NCI-H1694 treated with DMSO at 0.1 percent for 48 hours (cell line): ENCODE data around the gene DYNC1H1.

Experiments used
- DNase-seq: peaks from one replicate; lab custom pipeline; 2025; lab: John Stamatoyannopoulos, UW

DYNC1H1 gene

GRCh38 chr14:102088012-102088792 lies 123.8 kb downstream of the DYNC1H1 start:
- no peak for DNase-seq

- DNase-seq: no peak
These were observed 125.4 kb downstream of the DYNC1H1 start for GRCh38 chr14:102089621-102090343.

DNA sequence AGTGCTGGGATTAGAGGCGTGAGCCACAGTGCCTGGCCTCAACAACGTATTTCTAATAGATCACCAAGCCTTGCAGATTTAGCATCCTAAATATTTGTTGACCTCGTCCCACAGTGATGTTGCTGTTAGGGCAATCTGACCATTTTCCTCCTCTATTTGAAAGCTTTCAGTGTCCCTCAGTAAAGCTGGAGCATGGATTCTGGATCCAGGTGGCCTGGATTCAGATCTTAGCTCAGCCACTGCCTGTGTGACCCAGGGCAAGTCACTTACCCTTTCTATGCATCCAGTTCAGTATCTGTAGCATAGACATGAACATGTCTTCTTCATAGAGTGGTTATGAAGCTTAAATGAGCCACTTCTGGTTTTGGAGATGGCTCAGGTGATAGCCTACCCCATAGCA lies 126.3 kb downstream of the DYNC1H1 start:
- DNase-seq: no peak

GRCh38 chr14:102092806-102093205 lies 128.4 kb downstream of the DYNC1H1 start:
- no peak for DNase-seq

- DNase-seq: no peak
These were observed 129.7 kb downstream of the DYNC1H1 start for GRCh38 chr14:102094101-102094500.

DNA sequence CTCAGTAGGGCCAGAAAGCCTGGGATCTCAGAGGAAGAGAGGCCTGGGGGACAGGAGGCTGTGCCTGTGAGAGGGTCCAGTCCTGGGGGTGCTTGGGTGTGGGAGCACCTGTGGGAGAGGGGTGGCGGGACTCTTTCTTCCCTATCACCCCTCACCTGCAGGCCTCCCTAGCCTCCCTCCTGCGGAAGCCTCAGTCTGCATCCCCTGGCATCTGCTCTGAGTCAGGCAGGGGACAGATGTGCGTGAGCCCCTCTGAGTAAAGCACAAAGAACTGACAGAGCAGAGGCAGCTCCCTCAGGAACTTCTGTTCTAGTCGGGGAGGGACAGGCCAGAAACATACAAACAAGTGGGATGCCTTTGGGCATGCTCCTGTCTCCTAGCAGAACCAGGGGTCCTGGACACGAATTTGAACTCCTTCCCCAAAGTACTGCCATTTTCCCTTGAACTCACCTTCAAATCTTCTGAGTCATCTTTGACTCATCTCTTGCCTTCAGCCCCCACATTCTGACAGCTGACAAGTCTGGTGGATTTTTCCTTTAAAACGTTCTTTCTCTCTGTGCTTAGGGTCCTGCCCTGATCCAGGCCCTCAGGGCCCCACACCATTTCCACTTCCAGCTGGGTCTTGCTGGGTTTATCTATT lies 131.0 kb downstream of the DYNC1H1 start:
- DNase-seq: no peak

DNA sequence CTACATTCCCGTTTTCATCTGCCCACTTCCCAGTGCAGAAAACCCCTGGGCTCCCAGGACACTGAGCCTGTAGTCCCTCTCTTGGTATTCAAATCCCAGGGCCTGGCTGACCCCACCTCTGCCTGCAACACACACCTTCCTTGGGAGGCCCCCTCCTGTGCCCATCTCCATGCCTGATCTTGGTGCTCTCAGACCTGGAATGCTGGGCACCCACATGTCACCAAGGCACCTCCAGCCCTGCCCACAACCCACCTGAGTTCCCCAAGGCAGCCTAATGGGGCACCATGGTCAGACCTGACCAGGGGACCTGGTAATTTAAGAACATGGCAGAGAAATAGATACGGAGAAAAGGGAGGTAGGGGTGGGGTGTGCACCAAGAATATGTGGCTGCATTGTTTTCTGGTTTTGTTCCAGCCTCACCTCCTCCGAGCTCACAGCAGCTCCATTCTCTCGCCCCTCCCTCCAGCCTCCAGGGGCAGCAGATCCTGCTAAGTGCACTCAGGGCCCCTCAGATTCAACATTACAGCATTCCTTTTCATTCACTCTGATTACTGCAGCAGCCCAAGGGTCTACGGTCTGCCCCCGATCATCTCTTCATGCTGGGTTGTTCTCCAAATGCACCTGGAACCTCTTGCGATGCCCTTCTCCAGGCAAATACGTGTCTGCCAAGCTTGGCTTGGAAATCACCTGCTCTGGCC lies 131.6 kb downstream of the DYNC1H1 start:
- no peak for DNase-seq

DNA sequence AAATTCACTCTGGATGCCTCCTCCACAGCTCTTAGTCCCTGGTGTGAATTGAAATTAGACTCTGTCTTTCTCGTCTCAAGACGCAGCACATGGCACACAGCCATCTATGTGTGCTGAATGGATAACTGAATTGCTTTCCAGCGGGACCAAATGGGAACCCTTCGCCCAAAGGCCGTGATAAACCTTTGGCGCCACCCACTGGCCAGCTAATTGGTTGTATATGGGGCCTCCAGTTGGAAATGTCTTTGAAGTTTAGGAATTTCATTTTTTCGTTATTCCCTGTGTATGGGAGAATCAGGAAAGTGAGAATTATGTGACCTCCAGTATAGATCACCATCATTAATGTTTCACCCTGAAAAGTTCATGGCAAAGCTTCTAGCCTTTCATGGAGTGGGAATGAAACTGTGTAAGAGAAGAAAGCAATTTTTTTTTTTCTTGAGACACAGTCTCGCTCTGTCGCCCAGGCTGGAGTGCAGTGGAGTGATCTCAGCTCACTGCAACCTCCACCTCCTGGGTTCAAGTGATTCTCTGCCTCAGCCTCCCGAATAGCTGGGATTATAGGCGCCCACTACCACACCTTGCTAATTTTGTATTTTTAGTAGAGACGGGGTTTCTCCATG lies 132.3 kb downstream of the DYNC1H1 start:
- peak; percentile 95 for DNase-seq

DNA sequence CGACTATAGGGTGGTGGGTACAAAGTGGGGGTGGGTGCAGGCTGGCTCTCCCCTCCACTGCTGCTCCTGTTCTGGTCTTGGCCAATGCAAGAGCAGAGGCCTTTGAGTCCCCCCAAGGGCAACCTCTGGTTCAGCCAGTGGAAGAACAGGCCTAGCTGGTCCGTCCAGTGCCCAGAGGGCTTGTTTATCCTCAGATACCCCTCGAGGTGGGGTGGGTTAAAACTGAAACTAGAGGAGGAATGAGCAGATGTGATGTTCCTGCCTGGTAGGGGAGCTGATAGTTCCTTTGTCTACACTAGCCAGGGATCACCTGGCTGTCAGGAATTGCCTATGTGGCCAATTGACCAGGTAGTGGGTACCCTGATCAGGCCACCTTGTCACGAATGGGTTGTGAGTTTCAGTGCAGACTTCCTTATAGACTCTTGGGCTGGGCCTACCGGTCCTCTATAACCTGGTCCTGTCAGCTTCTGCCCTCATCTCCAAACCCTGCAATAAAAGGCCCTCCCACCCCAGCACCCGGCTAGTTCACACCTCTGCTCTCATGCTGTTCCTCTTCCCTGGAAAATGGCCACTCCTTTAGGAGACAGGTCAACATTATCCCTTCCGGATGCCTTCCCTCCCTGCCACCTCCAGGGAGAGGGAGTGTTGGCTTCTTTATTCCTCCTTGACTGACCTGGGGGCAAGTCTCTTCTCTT lies 133.2 kb downstream of the DYNC1H1 start:
- DNase-seq: no peak

DNA sequence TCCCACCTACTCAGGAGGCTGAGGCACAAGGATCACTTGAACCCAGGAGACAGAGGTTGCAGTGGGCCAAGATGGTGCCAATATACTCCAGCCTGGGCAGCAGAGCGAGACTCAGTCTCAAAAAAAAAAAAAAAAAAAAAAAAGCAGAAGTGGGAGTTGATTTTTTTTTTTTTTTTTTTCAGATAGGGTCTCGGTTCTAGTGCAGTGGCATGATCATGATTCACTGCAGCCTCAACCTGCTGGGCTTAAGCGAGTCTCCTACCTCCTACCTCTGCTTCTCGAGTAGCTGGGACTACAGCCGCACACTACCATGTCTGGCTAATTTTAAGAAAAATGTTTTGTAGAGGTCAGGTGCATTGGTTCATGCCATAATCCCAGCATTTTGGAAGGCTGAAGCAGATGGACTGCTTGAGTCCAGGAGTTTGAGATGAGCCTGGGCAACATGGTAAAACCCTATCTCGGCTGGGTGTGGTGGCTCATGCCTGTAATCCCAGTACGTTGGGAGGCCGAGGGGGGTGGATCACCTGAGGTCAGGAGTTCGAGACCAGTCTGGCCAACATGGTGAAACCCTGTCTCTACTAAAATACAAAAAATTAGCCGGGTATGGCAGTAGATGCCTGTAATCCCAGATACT lies 138.8 kb downstream of the DYNC1H1 start:
- no peak for DNase-seq

DNA sequence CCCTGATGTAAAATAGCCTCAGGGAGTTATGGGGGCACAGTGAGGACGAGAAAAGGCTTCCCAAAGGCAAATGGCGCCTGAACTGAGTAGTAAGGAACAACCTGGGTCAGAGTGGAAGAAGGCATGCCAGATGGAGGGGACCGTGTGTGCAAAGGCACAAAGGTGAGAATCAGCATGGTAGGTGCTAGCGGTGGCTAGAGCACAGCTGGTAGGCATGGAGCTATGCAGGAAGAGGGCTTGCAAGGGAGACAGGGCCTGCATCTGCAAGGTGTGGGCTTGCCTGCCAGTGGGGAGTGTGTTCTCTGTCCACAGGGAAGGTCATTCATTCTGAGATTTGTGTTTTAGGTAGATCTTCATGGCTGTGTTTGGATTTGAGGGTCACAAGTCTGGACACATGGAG lies 141.0 kb downstream of the DYNC1H1 start:
- no peak for DNase-seq
